ENCODE measurements around the gene WDFY2. TPM values are rescaled to one million over a fixed set of nuclear protein-coding genes. Genes with fewer than 3 reads are reported as not detected.

Gene WDFY2
- total and polyA plus RNA-seq, 10 of the 15 experiments (the other 5 are each of a cell fraction or from before 2014, with no cell fraction given), result 2.1 to 13.0 (median 8.1) TPM

- ChIA-PET CTCF (no interaction called here), SMC1A (ENCODE audit: uncharacterized antibody, unreplicated experiment) (no interaction called here), POLR2A (no interaction called here), RAD21 (ENCODE audit: unreplicated experiment) (no interaction called here)
- Histone ChIP-seq H4K20me1 (ENCODE audit: control insufficient read depth, insufficient read depth) (no peaks in the 10 kb centered on the region), H3K4me3 (no peak overlapping the region), H3K9me3 (replicated peaks; ENCODE audit: control insufficient read depth, insufficient read depth, low read length) (peaks cover 3% of the 10 kb centered on the region; the same call in 2 of the 3 replicates), H2AFZ (ENCODE audit: control insufficient read depth, low read depth, low read length) (no peak overlapping the region), H3K4me1 (ENCODE audit: control insufficient read depth, insufficient read depth, low read length) (no peaks in the 10 kb centered on the region), H3K36me3 (ENCODE audit: control insufficient read depth in 2 of 2, insufficient read depth in 2 of 2, low read length in 1 of 2) (no peaks in the 10 kb centered on the region), H3K79me2 (ENCODE audit: control insufficient read depth, insufficient read depth, low read length) (no peaks in the 10 kb centered on the region; the same call in 1 of the 2 replicates), H3K9ac (ENCODE audit: control insufficient read depth, insufficient read depth, low read length) (no peak overlapping the region), H3K4me2 (ENCODE audit: control insufficient read depth, insufficient read depth) (no peak overlapping the region), H3K27ac (ENCODE audit: control insufficient read depth, insufficient read depth) (no peak overlapping the region), H3K27me3 (replicated peaks in 1 of 2; ENCODE audit: control insufficient read depth in 2 of 2, insufficient read depth in 2 of 2, low read length in 1 of 2) (no peaks in the 10 kb centered on the region)
- FAIRE-seq, result no peak
- in situ Hi-C loops (cut with MboI) (no loop called here), intact Hi-C loops (cut with micrococcal nuclease; ENCODE audit: unreplicated experiment) (no loop called here)
- no TSS peak for BruUV-seq (replicated peaks)
- ATAC-seq, result no peak
- 97% methylated on average over 6 of the region's 6 CpGs for WGBS (ENCODE audit: insufficient coverage, insufficient replicate concordance, low lambda C conversion rate, missing lambda C conversion rate)
- DNase-seq (ENCODE audit: low read depth, low spot score), result no peak
- no peak for TF ChIP-seq PML (IDR thresholded peaks at IDR 0.05; ENCODE audit: low read length)
- no peak for TF ChIP-seq ZSCAN29 (IDR thresholded peaks at IDR 0.05)
- no peak for TF ChIP-seq MLLT1 (IDR thresholded peaks at IDR 0.05)
- no peak for TF ChIP-seq HSF1 (IDR thresholded peaks at IDR 0.05; ENCODE audit: low read depth, low read length)
- TF ChIP-seq CBFB (IDR thresholded peaks at IDR 0.05; ENCODE audit: low read depth), result no peak
- no peak for TF ChIP-seq RB1 (IDR thresholded peaks at IDR 0.05; ENCODE audit: borderline replicate concordance)
- no peak for TF ChIP-seq ZNF207 (IDR thresholded peaks at IDR 0.05; ENCODE audit: borderline replicate concordance)
- TF ChIP-seq SMAD5 (IDR thresholded peaks at IDR 0.05; ENCODE audit: low read depth), result no peak
- no peak for TF ChIP-seq BRCA1 (IDR thresholded peaks at IDR 0.05; ENCODE audit: low read depth, low read length)
- TF ChIP-seq BMI1 (IDR thresholded peaks at IDR 0.05; ENCODE audit: borderline replicate concordance), result no peak
- no peak for TF ChIP-seq FOXK2 (IDR thresholded peaks at IDR 0.05)
- TF ChIP-seq CHD2 (IDR thresholded peaks at IDR 0.05; ENCODE audit: borderline replicate concordance, low read depth, low read length), result no peak
- TF ChIP-seq MTA3 (IDR thresholded peaks at IDR 0.05; ENCODE audit: borderline replicate concordance, low read length), result no peak
- TF ChIP-seq ATF7 (IDR thresholded peaks at IDR 0.05; ENCODE audit: low read depth), result no peak
- TF ChIP-seq ELK1 (IDR thresholded peaks at IDR 0.05; ENCODE audit: low read depth, low read length), result no peak
- no peak for TF ChIP-seq MEF2A (IDR thresholded peaks at IDR 0.05; ENCODE audit: insufficient read depth, low read depth, low read length)
- TF ChIP-seq ZNF687 (IDR thresholded peaks at IDR 0.05), result no peak
Measured at GRCh38 chr13:51659276-51660127, 75.2 kb downstream of the WDFY2 start.

All from GM12878 (cell line).